ENCODE data around the gene TOX2.

DNA sequence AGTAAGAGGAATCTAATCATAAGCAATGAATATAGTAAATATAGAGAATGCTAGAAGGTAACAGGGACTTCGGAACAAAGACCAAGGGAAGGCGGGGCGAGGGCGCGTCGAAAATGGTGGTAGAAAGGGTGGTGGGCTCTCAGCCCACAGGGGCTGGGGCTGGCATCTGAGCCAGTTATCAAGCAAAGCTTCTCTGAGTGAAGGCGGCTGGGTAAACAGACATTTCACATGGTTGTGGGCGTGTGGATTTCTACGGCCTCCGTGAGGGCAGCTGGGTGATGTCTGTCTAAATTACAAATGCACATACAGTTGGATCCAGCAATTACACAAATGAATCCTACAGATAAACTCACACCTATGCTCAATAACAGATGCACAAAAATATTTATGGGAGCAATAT is 56.6 kb downstream of the TOX2 start:
- TF ChIP-seq KDM5A (IDR thresholded peaks at IDR 0.05; ENCODE audit: low read length) (no peak), POLR2AphosphoS5 (IDR thresholded peaks at IDR 0.05; ENCODE audit: low read depth, low read length) (no peak)

Data from H1 (cell line).